HCEC 1CT (cell line): ENCODE data around the gene RASL11A.
A peak's percentile ranks its signal among the peaks of the same experiment; 100 is the strongest.
"Not testable (repeated sequence)": the region's sequence is repeated elsewhere in the genome, so short reads cannot be mapped to it uniquely, and the experiment has no call there.

Experiments used
- DNase-seq: peaks from one replicate; pipeline ENCODE4 v3.0.0-alpha.2; 2017

Gene RASL11A

DNA sequence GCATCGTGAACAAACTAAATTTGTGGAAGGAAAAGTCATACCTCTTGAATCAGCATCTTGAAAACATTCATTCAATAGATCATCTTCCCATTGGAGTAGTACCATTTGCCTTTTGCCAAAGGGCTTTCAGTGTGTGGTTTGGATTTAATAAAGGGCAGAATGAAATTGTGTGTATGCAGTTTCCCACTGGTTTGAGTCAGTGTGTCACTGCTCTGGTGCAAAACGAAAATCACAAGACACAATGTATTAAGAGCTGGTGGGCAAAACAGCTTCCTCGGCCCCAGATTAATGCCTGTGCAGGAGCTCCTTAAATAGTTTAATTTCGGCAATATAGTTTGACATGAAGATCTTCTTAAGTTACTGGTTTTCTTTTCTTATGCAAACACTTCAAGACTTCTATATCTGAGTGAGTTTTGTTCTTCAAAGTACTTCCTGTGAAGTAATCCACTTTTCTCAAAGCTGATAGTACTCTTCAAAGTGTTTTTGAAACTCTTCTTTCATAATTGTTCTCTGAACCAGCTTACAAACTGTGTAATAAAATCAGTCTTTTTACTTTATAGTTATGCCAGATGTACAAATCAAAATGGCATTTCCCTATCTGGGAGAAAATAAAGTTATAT, 32.1 kb downstream of the RASL11A start:
- DNase-seq: no peak

DNA sequence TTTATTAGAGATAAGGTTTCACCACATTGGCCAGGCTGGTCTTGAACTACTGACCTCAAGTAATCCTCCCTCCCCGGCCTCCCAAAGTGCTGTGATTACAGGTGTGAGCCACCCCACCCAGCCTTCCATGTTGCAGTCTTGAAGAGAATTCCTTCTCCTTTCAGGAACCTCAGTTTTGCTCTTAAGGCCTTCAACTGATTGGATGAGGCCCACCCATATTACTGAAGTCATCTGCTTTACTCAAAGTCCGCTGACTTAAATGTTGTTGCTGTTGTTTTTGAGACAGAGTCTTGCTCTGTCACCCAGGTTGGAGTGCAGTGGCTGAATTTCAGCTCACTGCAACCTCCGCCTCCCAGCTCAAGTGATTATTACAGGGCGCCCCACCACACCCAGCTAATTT, 33.5 kb downstream of the RASL11A start:
- DNase-seq: no peak

DNA sequence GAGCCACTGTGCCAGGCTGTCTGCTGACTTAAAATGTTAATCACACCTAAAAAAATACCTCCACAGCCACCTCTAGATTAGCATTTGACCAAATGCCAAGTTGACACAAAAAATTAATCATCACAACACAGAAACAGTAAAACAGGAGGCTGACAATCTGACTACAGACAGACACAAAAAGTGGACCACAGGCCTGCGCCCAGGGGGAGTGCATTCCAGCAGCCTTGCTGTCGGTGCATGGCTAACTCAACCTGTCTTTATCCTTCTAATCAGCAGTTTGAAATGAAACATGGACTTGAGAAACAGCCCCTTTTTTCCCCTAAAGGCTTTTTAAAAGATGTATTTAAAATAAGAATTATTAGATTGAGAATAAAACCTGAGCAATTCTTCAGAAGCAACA, 34.0 kb downstream of the RASL11A start:
- DNase-seq: no peak

DNA sequence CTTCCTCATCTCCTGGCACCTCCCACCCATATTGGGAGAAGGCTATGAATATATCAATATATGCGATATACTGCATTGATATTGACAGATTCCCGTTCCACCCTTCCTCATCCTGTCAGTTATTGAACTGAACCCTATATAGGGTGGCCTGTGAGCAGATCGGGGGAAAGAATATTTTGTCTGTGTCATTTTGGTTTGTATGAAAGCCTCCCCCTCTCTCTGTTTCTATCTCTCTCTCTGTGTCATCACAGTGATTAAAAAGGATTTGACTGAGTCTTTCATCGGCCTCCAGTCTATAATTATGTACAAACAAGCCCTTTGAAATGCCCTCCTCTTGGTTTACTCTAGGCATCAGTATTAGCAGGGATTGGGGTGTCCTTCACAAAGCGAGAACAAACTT, 35.7 kb downstream of the RASL11A start:
- DNase-seq: no peak

DNA sequence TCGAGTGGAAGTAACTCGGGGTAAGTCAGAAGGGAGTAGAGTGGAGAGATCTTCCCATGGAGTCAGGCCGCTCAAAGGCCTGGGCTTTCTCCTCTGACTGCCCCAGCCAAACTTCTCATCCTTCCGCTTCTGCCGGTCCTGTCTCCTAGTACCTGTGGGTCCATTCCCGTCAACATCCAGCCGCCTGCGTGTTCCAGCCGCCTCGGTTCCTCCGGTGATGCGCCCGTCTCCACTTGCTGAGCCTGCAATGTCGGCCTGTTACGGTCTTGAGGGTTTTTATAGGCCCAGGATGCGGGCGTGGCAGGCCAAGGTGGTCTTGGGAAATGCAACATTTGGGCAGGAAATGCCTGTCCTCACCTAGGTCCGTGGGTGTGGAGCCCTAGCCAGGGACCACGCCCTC, 38.3 kb downstream of the RASL11A start:
- no peak for DNase-seq

DNA sequence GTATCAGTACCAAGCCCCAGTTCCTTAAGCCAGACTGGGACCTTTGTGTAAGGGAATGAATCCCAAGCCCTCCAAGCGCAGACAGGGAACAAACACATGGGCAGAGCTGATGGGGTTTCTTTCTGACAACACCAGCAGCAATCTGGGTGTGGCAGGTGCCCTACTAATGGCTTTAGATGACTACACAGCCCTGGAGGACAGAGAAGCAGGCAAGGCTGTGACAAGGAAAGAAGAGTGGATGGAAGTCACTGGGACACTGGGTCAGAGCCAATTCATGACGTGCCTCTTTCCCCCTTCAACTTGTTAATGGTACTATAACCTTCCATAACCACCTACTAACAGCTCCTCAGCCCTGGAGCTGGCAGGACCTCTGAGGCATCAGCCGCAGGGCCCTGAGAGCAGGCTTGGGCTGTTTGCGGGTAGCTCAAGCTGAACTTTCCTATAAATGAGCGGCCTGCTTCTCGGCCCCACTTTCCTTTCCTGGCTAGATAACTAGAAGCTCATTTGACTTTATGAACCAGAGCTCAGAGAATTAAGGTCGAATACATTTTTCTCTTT, 38.9 kb downstream of the RASL11A start:
- no peak for DNase-seq

DNA sequence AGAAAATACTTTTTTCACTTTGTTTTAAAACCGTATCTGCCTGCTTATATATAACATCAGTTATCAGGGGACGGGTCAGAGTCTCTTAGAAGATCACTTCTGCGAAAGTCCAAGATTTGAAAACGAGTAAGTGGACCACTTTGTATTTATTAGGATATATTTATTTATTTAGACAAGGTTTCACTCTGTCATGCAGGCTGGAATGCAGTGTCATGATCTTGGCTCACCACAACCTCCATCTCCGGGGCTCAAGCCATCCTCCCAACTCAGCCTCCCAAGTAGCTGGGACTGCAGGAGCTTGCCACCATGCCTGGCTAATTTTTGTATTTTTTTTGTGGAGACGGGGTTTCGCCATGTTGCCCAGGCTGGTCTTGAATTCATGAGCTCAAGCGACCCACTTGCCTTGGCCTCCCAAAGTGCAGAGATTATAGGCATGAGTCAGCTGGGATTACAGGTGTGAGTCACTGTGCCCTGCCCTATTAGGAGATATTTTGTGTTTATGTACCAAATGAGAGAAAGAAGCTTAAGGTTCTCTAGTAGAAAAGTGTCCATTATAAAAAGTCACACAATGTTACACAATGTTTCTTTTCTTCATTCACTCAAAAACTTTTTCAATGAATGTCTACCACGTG, 39.5 kb downstream of the RASL11A start:
- DNase-seq: peak; percentile 43

DNA sequence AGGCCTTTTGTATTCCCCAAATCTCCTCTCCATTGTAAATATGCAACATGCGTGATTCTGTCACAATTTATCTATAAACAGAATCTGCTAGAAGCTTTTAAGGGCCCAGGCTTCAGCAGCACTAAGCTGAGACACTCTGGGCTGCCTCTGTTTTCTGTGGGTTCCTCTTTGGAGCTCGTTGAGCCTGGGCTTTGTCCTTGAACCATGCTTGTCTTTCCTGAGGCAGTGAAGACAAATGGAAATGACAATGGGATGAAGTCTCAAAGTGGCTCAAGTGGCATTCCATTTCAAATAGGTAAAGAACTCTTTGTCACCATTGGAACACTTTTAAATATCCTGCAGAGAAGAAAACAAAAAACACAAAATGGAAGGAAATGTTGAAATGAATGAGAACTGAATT, 40.3 kb downstream of the RASL11A start:
- no peak for DNase-seq

DNA sequence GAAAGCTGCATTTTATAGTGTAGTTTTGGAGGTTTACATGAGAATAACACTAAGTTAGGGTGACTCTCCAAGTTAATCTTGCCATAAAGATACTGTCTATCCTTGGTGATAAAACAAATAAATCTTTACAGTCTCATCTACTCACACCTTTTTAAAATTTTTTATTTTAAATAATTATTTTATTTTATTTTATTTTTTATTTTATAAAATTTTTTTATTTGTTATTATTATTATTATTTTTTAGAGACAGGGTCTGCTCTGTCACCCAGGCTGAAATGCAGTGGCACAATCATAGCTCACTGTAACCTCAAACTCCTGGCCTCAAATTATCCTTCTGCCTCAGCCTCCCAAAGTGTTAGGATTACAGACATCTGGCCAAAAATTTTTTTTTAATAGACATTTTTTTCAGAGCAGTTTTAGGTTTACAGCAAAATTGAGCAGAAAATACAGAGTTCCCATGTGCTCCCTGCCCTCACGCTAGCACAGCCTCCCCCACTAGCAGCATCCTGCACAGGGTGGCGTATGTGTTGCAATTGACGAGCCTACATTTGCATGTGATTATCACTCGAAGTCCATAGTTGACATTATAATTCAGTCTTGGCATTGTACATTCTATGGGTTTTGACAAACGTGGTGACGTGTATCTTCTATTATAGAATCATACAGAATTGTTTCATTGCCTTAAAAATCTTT, 41.0 kb downstream of the RASL11A start:
- no peak for DNase-seq

DNA sequence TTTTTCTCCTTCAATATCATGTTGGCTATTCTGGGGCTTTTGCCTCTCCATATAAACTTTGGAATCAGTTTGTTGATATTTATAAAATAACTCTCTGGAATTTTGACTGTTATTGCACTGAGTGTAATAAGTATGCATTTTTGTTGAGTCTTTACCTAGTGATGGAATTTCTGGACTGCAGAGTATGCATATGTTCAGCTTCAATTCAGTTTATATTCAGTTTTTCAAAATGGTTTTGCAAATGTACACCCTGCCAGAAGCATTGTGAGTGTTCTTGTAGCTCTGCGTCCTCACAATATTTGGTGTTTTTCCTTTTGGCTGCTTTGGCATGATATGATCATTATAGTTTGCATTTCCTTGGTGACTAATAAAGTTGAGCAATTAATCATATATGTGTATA, 43.1 kb downstream of the RASL11A start:
- DNase-seq: no peak

DNA sequence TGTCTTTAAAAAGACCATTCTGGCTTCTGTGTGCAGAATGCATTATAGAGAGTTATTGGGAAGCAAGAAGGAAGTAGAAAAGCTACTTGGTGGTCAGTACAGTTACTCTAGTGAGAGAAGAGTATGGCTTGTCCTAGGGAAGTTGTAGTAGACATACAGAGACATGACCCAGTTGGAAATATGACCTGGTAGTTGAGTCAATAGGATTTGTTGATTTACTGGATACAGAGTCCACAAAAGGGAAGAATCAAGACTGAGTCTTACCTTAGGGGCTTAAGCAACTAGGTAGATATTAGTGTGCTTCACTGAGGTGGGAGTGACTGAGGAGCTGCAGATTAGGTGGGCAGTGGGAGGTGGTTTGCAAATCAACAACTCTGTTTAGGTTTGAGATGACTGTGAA, 48.8 kb downstream of the RASL11A start:
- DNase-seq: no peak

DNA sequence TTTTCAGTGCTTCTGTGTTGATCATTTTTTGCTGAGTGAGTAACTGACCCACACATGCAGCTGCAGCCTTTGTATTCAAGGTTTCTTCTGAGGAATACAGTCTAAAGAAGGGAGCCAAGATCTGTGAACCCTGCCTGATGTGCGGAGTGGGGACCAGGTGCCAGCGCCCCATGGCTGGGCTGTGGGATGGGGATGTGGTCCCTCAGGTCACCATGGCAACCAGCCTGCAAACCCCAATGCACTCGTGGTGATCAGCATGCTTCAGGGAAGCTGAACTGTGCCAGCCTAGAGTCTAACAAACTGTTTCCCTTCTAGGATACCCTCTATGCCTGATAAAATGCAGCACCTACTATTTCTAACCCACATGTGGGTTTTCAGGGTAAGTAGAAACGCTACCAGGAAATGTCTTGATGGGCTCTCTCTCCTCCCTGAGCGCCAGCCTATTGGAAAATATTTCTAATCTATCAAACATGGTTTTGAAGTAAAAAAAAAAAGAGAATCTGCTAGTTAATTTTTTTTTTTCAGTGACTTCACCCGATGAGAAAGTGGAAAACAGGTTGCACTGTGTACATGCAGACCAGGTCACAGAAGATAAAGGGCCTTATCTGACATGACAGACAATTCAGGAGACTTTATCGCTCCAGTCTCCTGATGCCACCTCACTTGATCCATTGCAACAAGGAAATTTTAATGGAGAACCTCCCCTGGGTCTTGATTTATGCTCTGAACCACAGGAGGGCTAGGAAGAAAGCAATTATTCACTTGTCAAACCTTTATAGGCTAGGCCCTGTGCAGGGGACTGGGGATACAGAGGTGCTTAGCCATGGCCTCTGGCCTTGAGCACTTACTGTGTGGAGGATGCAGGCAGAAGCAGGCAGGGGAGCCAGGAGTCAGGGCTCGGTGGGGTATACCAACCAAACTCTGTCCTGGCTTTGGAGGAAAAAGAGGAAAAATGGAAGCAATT, 51.1 kb downstream of the RASL11A start:
- no peak for DNase-seq

DNA sequence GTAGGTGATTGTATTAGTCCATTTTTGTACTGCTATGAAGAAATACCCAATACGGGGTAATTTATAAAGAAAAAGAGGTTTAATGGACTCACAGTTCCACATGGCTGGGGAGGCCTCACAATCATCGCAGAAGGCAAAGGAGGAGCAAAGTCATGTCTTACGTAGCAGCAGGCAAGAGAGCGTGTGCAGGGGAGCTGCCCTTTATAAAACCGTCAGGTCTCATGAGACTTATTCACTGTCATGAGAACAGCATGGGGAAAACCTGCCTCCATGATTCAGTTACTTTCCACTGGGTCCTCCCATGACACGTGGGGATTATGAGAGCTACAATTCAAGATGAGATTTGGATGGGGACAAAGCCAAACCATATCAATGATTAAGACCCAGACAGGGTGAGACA, 51.8 kb downstream of the RASL11A start:
- DNase-seq: not testable (repeated sequence)
